ENCODE measurements around the gene SLCO3A1.

Gene SLCO3A1

DNA sequence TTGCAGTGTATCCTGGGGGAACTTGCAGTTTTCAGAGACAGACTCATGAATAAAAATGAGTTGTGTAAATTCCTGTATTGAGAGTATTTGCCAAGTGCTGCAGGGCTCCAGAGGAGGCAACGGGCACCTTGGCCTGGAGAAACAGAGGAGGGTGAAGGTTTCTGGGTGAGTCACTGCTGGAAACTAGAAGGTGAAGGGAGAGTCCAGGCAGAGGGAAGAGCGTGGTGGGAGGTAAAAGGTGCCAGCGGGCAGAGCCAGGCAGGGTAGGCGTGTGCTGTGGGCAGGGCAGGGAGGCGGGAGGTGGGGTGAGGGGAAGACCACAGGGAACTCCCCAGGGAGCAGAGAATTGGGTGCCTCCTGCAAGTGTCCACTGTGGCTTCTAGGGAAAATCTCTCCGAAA, 120.8 kb downstream of the SLCO3A1 start:
- no peak for DNase-seq (ENCODE audit: low spot score)
- TF ChIP-seq, protein P1, sequence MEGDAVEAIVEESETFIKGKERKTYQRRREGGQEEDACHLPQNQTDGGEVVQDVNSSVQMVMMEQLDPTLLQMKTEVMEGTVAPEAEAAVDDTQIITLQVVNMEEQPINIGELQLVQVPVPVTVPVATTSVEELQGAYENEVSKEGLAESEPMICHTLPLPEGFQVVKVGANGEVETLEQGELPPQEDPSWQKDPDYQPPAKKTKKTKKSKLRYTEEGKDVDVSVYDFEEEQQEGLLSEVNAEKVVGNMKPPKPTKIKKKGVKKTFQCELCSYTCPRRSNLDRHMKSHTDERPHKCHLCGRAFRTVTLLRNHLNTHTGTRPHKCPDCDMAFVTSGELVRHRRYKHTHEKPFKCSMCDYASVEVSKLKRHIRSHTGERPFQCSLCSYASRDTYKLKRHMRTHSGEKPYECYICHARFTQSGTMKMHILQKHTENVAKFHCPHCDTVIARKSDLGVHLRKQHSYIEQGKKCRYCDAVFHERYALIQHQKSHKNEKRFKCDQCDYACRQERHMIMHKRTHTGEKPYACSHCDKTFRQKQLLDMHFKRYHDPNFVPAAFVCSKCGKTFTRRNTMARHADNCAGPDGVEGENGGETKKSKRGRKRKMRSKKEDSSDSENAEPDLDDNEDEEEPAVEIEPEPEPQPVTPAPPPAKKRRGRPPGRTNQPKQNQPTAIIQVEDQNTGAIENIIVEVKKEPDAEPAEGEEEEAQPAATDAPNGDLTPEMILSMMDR (IDR thresholded peaks at IDR 0.05; ENCODE audit: borderline replicate concordance, control extremely low read depth, extremely low read depth, insufficient read depth, missing control alignments): no peak
- in situ Hi-C loops (cut with MboI; ENCODE audit: low sequenced_read_pairs, unreplicated experiment): no loop called here

DNA sequence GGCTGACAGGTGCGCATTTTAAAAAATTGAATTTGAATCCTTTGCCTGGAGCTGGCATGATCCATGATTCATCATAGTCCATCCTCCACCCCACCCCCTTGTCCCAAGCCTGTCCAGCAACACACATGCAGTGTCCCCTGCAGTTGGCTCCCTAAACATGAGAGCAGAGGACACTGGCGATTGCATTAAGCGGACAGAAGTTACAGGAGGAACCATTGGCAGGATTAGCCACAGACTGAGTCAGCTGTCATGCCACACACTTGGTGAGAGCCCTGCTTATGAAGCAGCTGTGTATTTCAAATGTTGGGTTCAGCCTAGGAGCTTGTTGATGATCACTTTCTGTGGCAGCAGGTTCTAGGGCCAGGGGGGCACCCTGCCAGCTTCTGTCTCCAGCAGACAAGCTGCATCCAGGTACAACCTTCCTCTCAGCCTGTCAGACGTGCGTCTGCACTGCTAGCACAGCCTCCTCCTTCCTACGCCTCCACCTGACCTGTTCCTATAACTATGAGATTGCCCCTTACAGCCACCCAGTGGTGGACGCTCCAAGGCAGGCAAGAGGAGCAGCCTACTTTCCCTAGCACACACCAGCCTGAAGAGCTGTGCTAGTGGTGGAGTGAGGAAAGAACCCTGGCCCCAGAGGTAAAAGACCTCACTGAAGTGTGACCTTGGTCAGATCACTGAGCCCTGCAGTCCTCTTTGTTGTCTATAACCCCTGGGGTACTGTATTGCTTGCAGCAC, 121.9 kb downstream of the SLCO3A1 start:
- no peak for DNase-seq (ENCODE audit: low spot score)
- in situ Hi-C loops (cut with MboI; ENCODE audit: low sequenced_read_pairs, unreplicated experiment): no loop called here
- TF ChIP-seq, protein P1 (IDR thresholded peaks at IDR 0.05; ENCODE audit: borderline replicate concordance, control extremely low read depth, extremely low read depth, insufficient read depth, missing control alignments): no peak

DNA sequence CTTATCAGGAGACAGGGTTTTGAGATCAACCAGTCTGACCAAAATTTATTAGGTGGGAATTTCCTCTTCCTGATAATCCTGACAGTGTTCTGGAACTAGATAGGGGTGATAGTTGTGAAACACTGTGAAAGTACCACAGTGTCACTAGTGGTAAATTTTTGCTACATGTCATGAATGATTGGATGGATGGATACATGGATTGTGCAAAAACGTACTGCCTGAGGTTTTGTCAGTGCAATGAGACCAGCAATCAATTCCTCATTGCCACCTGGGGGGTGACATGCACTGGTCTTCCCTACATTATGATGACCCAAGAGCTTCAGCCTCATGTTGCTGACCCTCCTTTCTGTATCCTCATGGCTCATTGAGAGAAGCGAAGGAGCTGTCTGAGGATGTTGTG, 123.5 kb downstream of the SLCO3A1 start:
- DNase-seq (ENCODE audit: low spot score): no peak
- TF ChIP-seq, protein P1 (IDR thresholded peaks at IDR 0.05; ENCODE audit: borderline replicate concordance, control extremely low read depth, extremely low read depth, insufficient read depth, missing control alignments): no peak
- in situ Hi-C loops (cut with MboI; ENCODE audit: low sequenced_read_pairs, unreplicated experiment): no loop called here

DNA sequence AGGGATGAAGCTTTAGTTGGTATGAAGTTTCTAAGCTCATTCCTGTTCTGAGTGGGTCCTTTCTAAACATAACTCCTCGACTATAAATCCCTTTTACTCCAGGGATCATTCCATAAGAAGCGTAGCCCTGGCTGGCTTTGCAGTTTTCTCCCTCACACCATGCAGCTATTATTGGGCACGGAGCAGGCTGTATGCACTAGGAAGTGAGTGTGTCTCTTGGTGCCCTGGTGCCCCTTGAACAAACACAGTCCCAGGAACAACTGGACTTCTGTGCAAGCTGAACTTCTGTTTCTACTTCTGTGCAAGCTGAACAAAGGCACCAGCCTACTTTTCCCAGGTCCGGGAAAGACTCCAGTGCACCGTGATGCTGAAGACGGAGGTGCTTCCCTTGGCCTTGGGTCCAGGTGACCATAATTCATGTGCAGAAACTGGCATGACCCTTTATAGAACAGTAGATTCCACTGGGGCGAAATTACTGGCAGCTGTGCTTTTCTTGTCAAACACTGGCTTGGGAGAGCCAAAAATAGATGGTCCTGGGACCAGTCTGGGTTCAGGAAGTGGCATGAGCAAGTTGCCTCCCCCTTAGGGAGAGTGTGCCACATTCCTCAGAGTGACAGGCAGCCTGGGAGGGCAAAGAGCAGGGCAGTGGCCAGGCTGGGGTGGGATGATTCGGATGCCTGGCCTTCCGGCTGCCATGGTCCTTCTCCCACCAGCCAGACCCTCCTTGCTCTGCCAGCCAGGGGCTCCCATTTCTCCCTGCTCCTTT, 127.2 kb downstream of the SLCO3A1 start:
- TF ChIP-seq, protein P1 (IDR thresholded peaks at IDR 0.05; ENCODE audit: borderline replicate concordance, control extremely low read depth, extremely low read depth, insufficient read depth, missing control alignments): no peak
- DNase-seq (ENCODE audit: low spot score): no peak
- in situ Hi-C loops (cut with MboI; ENCODE audit: low sequenced_read_pairs, unreplicated experiment): no loop called here

DNA sequence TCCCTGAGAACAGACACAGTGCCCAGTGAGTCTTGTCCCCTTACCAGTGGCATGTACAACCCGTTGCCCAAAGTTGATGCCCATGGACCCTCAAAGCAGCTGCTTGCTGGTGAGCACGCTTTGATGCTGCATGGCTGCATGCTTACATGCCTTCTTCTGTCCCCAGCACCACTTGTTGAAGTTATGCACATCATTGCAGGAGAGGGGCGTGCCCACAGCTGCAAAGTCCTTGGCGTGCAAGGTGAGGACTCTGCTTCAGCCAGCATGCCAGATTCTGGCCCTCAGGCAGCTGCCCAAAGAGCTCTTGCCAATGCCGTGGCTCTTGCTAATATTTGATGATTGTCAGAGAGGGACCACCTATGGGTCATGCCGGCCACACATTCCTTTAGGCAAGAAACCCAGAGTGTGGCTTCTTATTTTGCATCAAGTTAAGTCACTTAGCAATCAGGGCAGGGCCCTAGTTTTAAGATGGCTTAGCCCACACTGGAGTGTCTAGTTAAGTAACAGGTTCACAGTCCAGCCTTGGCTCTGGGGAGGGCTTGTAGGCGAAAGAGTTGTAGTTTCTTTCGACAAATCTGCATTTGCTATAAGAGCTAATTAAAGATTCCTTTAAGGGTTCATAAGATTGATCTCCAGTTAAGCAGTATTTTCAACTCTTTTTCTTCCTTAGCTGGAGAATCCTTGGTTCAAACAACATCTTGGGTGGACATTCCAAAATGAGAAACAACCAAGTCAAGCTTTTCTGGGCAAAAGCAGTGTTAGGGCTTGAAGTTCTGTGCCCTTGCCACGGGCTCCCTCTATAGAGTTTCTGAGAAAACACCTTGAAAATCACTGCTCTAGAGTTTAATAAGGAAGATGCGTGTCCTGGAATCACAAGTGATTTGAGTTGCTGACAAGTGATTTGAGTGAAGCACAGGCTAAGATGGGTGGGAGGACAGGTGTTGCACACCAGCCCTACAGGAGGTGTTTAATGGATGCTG, 128.6 kb downstream of the SLCO3A1 start:
- in situ Hi-C loops (cut with MboI; ENCODE audit: low sequenced_read_pairs, unreplicated experiment): no loop called here
- TF ChIP-seq, protein P1 (IDR thresholded peaks at IDR 0.05; ENCODE audit: borderline replicate concordance, control extremely low read depth, extremely low read depth, insufficient read depth, missing control alignments): no peak
- DNase-seq (ENCODE audit: low spot score): no peak

DNA sequence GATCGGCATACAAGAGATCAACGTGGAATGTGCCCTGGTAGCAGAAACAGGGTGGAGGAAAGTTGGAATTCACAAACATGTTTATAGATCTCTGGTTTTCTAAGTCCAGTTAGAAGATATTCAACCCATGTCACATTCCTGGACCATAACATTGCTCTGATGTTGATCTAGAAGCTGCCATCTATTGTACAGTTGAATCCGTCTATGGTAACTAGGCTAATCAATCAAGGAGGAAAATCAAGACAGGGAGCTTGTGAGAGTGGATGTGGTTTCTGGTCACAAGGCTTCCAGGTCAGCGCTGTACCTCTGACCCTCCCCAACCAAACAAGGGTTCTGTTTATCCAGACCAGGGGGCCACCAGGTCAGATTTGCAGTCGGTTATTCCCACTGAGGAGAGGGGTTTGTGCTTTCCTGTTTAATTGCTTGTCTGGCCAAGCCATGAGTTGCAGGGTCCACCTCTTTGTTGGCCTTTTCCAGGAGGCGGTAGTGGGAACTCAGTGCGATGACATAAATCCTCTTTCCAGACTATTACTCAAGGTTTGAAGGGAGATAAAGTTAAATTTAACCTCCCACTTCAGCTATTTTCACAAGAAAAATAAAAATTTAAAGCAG, 130.3 kb downstream of the SLCO3A1 start:
- in situ Hi-C loops (cut with MboI; ENCODE audit: low sequenced_read_pairs, unreplicated experiment): no loop called here
- TF ChIP-seq, protein P1 (IDR thresholded peaks at IDR 0.05; ENCODE audit: borderline replicate concordance, control extremely low read depth, extremely low read depth, insufficient read depth, missing control alignments): no peak
- DNase-seq (ENCODE audit: low spot score): no peak

All from GM13976 (cell line).